Erythroblast (primary cell): ENCODE measurements around the gene CEMIP.
A peak's percentile ranks its signal among the peaks of the same experiment; 100 is the strongest.

Experiments used
- DNase-seq, 2 experiments: peaks; one replicate each; lab custom pipeline; 2025; lab: John Stamatoyannopoulos, UW
- GATA1 ChIP-seq: IDR thresholded peaks from 2 replicates; pipeline ENCODE4 v1.6.1; 2011; ENCODE audit warnings: low read depth, mild to moderate bottlenecking, control low read depth, low read length, moderate library complexity
- POLR2A ChIP-seq: IDR thresholded peaks from 2 replicates; pipeline ENCODE4 v1.6.1; 2011; ENCODE audit warnings: mild to moderate bottlenecking, low read length

CEMIP gene

DNA sequence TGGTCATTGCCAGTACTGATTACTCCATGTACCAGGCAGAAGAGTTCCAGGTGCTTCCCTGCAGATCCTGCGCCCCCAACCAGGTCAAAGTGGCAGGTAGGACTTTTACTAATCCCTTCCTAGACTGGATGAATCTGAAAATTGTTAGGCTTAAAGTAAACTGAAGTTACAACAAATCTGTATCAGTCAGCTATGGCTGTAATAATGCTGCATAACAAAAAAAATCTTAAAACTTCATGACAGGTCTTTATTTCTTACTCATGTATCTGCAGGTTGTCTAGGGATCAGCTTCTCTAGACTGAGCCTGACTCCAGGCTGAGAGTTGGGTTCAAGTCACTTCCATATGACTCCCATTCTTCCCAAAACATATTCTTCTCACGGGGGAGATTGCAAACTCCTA lies 116.8 kb downstream of the CEMIP start:
- TF ChIP-seq POLR2A (no peak), GATA1 (no peak)
- DNase-seq, result no peak

- DNase-seq, result no peak
- TF ChIP-seq GATA1, result no peak
- TF ChIP-seq POLR2A, result no peak
These were observed 118.9 kb downstream of the CEMIP start for GRCh38 chr15:80898040-80898439.

GRCh38 chr15:80902298-80902801 lies 123.2 kb downstream of the CEMIP start:
- DNase-seq, result peak in 1 of 2 experiments; percentile 11
- TF ChIP-seq GATA1 (no peak), POLR2A (no peak)

GRCh38 chr15:80904998-80905397 lies 125.8 kb downstream of the CEMIP start:
- DNase-seq, result no peak
- no peak for TF ChIP-seq POLR2A
- TF ChIP-seq GATA1, result no peak

GRCh38 chr15:80906159-80906766 lies 127.1 kb downstream of the CEMIP start:
- TF ChIP-seq POLR2A (no peak), GATA1 (no peak)
- no peak for DNase-seq

DNA sequence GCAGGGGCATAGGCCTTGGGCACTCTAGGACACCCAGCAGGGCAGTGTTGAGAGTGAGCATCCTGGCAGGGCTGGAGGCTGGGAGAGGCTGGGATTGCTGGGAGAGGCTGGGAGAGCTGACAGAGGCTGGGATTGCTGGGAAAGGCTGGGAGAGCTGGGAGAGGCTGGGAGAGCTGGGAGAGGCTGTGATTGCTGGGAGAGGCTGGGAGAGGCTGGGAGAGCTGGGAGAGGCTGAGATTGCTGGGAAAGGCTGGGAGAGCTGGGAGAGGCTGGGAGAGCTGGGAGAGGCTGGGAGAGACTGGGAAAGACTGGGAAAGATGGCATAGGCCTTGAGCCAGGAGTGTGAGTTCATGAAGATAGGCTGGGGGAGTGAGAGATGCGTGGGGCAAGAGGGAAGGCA lies 132.7 kb downstream of the CEMIP start:
- TF ChIP-seq POLR2A (no peak), GATA1 (no peak)
- DNase-seq, result no peak

GRCh38 chr15:80912673-80913072 lies 133.5 kb downstream of the CEMIP start:
- no peak for DNase-seq

GRCh38 chr15:80913541-80913940 lies 134.4 kb downstream of the CEMIP start:
- DNase-seq, result no peak
- TF ChIP-seq GATA1 (no peak), POLR2A (no peak)

More at GRCh38 chr15:80912673-80913072, 133.5 kb downstream of the CEMIP start:
- TF ChIP-seq GATA1 (no peak), POLR2A (no peak)

GRCh38 chr15:80915472-80915871 lies 136.3 kb downstream of the CEMIP start:
- TF ChIP-seq POLR2A (no peak), GATA1 (no peak)
- DNase-seq, result no peak

DNA sequence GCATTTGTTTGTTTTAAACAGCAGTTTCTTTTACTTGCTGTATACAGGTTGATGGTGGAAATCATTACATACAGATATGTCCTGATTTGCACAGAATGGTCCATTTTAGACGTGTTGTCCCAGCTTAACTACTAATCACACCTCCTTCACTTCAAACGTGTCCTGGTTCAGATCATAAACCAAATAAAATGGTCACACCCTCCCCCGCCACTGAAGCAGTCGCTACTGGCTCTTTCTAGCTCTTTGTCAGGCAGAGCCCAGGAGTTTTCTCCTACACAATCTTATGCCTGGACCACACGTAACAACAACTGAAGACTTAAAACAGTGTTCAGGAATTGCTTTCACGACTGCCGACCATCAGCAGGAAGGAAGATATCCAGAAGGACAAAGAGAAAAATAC lies 136.9 kb downstream of the CEMIP start:
- no peak for DNase-seq
- TF ChIP-seq POLR2A, result no peak
- no peak for TF ChIP-seq GATA1

DNA sequence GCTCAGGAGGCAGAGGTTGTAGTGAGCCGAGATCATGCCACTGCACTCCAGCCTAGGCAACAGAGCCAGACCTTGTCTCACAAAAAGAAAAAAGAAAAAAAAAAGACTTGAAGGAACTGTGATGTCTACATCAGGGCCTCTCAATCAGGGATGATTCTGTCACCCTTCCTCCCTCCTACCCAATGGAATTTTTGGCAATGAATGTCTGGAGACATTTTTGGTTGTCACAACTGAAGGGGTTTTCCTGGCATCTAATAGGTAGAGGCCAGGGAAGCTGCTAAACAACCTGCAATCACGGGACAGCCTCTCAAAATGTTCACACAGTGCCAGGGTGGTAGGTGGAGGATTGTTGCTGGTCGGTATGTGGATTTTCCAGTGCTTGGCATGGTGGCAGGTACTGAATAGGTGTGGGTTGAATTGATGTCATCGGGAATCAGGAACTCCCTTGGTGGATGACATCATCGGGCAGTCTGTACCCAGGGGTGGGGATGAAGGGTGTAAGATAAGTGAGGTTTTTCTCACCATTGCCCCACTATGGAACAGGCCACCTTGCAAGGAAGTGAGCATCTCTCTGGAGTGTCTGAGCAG lies 139.1 kb downstream of the CEMIP start:
- no peak for TF ChIP-seq GATA1
- no peak for TF ChIP-seq POLR2A

DNA sequence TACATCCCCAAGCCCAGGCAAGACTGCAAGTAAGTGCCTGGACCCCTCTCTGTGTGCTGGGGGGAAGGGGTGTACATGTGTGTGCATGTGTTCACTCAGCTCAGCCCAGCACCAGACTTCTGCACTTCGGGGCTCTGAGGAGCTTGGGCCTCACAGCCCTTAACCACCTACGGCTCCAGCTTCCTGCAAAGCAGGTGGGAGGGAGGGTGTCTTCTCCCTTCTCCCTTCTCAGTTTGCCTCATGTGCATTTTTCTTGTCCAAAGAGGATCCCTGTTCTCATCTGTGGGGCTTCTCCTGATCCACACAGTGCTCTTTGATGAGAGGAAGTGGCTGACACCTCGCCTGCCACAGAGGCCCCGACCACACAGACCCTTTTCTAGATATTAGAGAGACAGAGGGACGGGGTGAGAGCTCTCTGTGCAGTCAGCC lies 141.1 kb downstream of the CEMIP start:
- no peak for DNase-seq
- TF ChIP-seq GATA1 (no peak), POLR2A (no peak)

More for the DNA sequence above, 139.1 kb downstream of the CEMIP start:
- no peak for DNase-seq

DNA sequence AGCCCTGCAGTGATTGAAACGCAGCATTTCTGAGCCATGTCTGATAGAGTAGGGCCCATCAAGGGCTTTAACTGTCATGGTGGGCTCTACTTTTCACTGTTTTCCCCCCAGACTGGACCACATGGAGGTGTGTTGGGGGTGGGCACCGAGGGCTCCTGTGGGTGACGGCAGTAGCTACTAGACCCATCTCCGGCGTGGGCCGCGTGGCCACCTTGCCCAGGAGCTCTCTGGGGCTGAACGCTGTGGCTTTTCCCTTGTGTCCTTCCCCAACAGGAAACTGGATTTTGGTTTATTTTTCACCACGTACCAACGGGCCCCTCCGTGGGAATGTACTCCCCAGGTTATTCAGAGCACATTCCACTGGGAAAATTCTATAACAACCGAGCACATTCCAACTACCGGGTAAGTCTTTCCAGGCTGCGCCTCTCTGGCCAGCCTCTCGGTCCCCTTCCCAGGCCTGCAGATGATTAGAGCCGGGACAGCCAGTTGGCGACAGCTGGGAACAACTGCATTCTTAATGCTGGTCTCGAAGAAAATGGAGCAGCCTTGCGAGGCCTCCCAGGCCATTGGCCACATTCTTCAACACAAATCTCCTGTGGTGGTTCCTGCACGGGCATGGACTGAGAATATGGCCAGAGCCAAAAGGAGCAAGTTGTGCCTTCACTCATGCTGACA lies 142.7 kb downstream of the CEMIP start:
- DNase-seq, result no peak
- no peak for TF ChIP-seq GATA1
- no peak for TF ChIP-seq POLR2A

DNA sequence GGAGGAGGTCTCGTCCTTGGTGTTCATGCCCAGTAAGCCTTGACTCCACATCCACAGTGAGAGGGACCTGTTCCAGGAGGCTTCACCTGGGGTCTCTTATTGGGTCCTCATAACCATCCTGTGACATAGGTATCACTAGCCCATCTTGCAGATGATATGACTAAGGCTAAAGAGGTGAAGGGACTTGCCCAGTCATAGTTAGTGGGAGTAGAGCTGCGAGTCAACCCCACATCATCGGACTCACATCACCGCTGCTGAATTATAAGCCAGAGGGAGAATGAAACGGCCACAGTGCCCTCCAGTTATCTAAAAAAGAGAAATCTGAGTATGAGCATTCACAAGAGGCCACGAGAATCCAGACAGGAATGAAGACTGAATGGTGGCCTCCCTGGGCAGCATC lies 144.5 kb downstream of the CEMIP start:
- DNase-seq, result no peak
- no peak for TF ChIP-seq POLR2A
- TF ChIP-seq GATA1, result no peak
